Stimulated activated CD4-positive, alpha-beta T cell treated with anti-CD3 and anti-CD28 coated beads, Interleukin-12 subunit alpha, Interleukin-12 subunit beta, amount 100 ng/mL, for 4 hours (primary cell): ENCODE results near the gene ZNF423.

ENCODE experiments used
- DNase-seq: peaks from one replicate; pipeline ENCODE4 v3.0.0-alpha.2; 2020

The ZNF423 gene

DNA sequence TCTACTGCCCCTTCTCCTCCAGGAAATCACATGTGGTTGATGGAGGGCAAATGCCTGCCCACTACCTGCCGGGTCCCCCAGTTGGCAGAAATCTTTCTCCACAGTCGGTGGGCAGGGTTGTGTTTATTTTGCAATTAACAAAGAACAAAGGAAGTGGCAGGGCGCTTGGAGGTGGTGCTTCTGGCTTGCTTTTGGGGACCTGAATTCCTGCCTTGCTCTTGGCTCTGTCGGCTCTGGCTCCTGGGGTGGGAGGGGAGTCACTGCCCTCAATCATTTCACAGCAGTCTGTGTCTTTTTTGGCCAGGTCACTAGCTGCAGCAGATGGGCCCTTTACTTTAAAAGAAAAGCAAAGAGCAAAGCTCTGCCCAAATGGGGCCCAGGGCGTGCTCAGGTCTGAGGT is 413.1 kb downstream of the ZNF423 start:
- DNase-seq: no peak

DNA sequence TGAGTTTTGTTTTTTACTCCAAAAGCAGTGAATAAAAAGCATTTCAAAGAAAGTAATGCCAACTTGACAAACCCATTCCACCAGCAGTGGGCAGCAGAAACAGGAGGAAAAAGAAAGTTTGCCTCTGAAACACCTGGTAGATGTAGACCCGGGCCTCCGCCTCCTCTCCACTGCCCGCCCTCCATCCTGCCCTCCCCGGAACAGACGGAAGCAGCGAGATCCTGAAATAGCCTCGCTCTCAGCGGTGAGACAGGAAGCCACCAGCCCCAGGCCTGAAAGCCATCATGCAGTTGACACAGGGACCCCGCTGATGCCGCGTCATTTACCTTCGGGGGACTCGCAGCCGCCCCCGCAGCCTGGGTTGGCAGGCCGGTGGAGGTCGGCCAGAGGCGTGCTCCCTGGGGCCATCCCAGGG is 414.5 kb downstream of the ZNF423 start:
- peak; percentile 27 for DNase-seq

DNA sequence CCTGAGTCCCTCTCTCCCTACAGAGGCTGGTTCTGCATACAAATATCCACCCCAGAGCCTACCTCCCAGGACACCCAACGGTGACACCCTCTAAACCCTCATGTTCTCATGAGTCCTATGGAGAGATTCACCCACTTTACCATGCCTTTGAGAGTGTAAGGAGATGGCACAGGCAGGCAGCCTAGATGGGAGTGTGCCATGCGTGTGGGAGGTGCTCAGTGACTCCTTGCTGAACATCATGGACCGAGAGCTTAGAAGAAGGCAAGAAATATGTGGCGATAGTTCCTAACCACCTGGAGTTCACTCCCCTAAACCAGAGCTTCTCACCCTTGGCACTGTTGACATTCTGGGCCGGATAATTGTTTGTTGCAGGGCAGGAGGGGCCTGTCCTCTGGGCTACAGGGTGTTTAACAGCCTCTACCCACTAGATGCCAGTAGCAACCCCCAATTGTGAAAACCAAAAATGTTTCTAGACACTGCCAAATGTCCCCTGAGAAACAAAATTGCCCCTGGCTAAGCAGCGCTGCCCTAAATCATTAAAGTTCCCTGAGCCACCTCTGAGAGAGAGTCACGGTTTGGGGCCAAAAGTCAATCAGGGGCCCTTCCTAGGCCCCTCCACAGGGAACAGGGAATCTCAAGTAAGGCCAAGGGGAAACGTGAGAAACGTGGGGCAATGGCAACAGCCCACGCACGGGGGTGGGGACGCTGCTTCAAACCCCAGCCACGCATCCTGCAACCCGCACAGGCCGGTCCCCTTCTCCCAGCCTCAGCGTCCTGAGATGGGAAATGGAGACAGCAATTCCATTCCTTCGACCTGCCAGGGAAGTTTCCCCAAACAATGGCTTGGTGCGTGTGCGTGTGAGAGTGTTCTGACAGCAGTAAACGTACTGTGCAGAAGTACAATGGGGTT is 415.5 kb downstream of the ZNF423 start:
- DNase-seq: no peak

DNA sequence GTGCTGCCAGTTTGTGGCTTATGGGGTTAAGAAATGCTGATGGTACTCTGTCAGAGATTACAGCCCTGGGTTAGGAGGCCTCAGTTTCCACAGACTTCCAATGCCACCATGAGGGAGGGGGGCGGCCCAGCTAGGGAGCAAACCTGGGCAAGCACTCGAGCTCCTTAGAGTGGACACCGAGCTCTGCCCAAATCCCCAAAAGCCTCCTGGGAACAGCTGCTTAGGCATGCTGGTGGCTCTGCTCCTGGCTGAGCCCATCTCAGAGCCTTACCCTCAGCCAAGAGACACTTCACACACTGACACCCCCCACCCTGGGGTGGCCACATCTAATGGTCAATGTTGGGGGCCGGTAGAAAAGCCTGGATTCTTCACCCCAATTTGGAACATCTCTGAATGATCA is 416.2 kb downstream of the ZNF423 start:
- DNase-seq: no peak

DNA sequence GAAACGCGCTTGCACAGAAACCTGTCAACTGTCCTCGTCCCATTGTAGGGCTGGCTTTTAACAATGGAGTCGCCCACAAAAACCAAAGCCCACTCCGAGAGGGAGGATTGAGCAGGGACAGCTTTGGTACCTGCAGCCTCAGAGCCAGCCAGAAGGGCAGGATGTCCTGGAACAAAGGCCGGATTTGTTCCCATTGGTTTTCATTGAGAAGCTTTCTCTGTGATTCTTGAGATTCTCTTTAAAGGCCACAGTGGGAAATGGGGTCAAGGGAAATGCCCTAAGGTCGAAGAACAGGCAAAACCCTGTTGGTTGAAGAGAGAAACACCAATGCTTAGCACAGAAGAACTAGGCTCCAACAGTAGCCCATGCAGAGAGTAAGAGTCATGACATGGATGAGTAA is 416.9 kb downstream of the ZNF423 start:
- no peak for DNase-seq
